ENCODE results near the gene LRRC75A. TPM values are rescaled to one million over a fixed set of nuclear protein-coding genes. Genes with fewer than 3 reads are reported as not detected.

The LRRC75A gene
- total RNA-seq, 6 experiments from 2014 or later = 0.14 to 0.57 (median 0.27) TPM

Other genes starting within 250 kb of the LRRC75A start
- 10 to 100 TPM; 12.2 to 22.4 (median 15.2) TPM for gene CENPV, start 138.7 kb downstream of the LRRC75A start, total RNA-seq (2021; fragmentation: NEBNext Ultra II Directional; extraction: Animal tissue kit (Norgen Biotek cat#: 25700))
- gene UBB, start 111.1 kb downstream of the LRRC75A start, total RNA-seq (2021; fragmentation: NEBNext Ultra II Directional; extraction: Animal tissue kit (Norgen Biotek cat#: 25700)) = 1,000 to 10,000 TPM; 1,553 to 1,785 (median 1,678) TPM
- 10 to 100 TPM in 4 of 6 experiments, 1 to 10 TPM in 2; 2.9 to 19.5 (median 18.1) TPM for gene TRPV2, start 76.6 kb downstream of the LRRC75A start, total RNA-seq (2021; fragmentation: NEBNext Ultra II Directional; extraction: Animal tissue kit (Norgen Biotek cat#: 25700))
- 10 to 100 TPM in 1 of 6 experiments, 1 to 10 TPM in 5; 6.5 to 11.1 (median 8.6) TPM for gene ZNF287, start 77.0 kb upstream of the LRRC75A start, total RNA-seq (2021; fragmentation: NEBNext Ultra II Directional; extraction: Animal tissue kit (Norgen Biotek cat#: 25700))
- gene ZNF624, start 161.7 kb upstream of the LRRC75A start, total RNA-seq (2021; fragmentation: NEBNext Ultra II Directional; extraction: Animal tissue kit (Norgen Biotek cat#: 25700)) = 1 to 10 TPM; 2.6 to 3.6 (median 2.9) TPM
- under 1 TPM; 0.12 to 0.59 (median 0.36) TPM for gene CCDC144A, start 198.0 kb upstream of the LRRC75A start, total RNA-seq (2021; fragmentation: NEBNext Ultra II Directional; extraction: Animal tissue kit (Norgen Biotek cat#: 25700))